GM12878 (cell line): ENCODE data around the gene SPAG9.
A peak's percentile ranks its signal among the peaks of the same experiment; 100 is the strongest.

ENCODE experiments used
- ATF2 ChIP-seq: IDR thresholded peaks from 2 replicates; pipeline ENCODE4 v1.6.1; 2012; ENCODE audit warnings: low read length, inconsistent platforms
- CTCF ChIP-seq, 3 experiments: IDR thresholded peaks in 2 of 3; conservative IDR thresholded peaks in 1 of 3; 2 replicates each; pipeline ENCODE4 v1.5.1; 2011; ENCODE audit warnings: low read depth in 3 of 3, low read length in 3 of 3, mild to moderate bottlenecking in 3 of 3, control low read depth in 2 of 3, moderate library complexity in 2 of 3, inconsistent platforms in 1 of 3, mixed read lengths in 1 of 3; ENCODE audit not compliant: control insufficient read depth in 2 of 3, insufficient read depth in 1 of 3; ENCODE audit errors: extremely low read depth in 1 of 3
- ETV6 ChIP-seq, 2 experiments: fragments of 450-650 bp in 1 of 2; IDR thresholded peaks in 1 of 2; conservative IDR thresholded peaks in 1 of 2; 2 replicates each; pipeline ENCODE4 v1.6.1; 2014; ENCODE audit warnings: antibody characterized with exemption in 1 of 2, borderline replicate concordance in 1 of 2, low read depth in 1 of 2, mild to moderate bottlenecking in 1 of 2, moderate library complexity in 1 of 2
- EZH2 ChIP-seq: IDR thresholded peaks from 2 replicates; pipeline ENCODE4 v1.6.1; 2012; ENCODE audit warnings: low read depth, mild to moderate bottlenecking, control low read depth, inconsistent platforms, low read length, borderline replicate concordance; ENCODE audit not compliant: control insufficient read depth
- POLR2AphosphoS5 ChIP-seq: IDR thresholded peaks from 2 replicates; pipeline ENCODE4 v1.6.1; 2011; ENCODE audit warnings: mild to moderate bottlenecking, low read length, inconsistent platforms
- SIN3A ChIP-seq: IDR thresholded peaks from 2 replicates; pipeline ENCODE4 v1.6.1; 2012; ENCODE audit warnings: low read depth, low read length, improper control_type of control experiment
- SPI1 ChIP-seq: IDR thresholded peaks from 2 replicates; pipeline ENCODE4 v1.6.1; 2011; ENCODE audit warnings: low read depth, mild to moderate bottlenecking, low read length, moderate library complexity, borderline replicate concordance; ENCODE audit not compliant: insufficient read depth

GRCh38 chr17:51119415-51120356, 982 bp downstream of the SPAG9 start:
- TF ChIP-seq SIN3A (no peak; the same call in 1 of the 2 replicates), ATF2 (no peak), CTCF (IDR thresholded peaks at IDR 0.05 in 2 of 3, conservative IDR thresholded peaks at IDR 0.05 in 1 of 3; ENCODE audit: control insufficient read depth in 2 of 3, extremely low read depth in 1 of 3, insufficient read depth in 1 of 3, low read depth in 3 of 3, low read length in 3 of 3) (peak in 2 of 3 experiments; percentile 12 to 44; a peak in 2 of 6 replicates), POLR2AphosphoS5 (no peak), SPI1 (no peak; the same call in 1 of the 2 replicates), ETV6 (conservative IDR thresholded peaks at IDR 0.05 in 1 of 2, IDR thresholded peaks at IDR 0.05 in 1 of 2; ENCODE audit: borderline replicate concordance in 1 of 2, low read depth in 1 of 2) (no peak), EZH2 (no peak)
